Thyroid gland (tissue), 4 donors: Measurements from ENCODE around the gene BCL6.

ENCODE experiments used
- POLR2A ChIP-seq, 2 donors: fragments of 450-650 bp; IDR thresholded peaks; one replicate each; pipeline ENCODE4 v1.6.1; 2017; ENCODE audit warnings: antibody characterized with exemption in 2 of 2, mild to moderate bottlenecking in 2 of 2, moderate library complexity in 1 of 2
- TF ChIP-seq, protein P1 (sequence below), 6 experiments: fragments of 200-600 bp in 3 of 6; fragments of 450-650 bp in 3 of 6; sonication (generic) in 3 of 6; IDR thresholded peaks; one replicate each; pipeline ENCODE4 v1.5.1; 2016 to 2019; ENCODE audit warnings: antibody characterized with exemption in 6 of 6, mild to moderate bottlenecking in 2 of 6, inconsistent platforms in 1 of 6, moderate library complexity in 1 of 6

GRCh38 chr3:187693431-187693830 lies 51.8 kb downstream of the BCL6 start:
- TF ChIP-seq, protein P1, sequence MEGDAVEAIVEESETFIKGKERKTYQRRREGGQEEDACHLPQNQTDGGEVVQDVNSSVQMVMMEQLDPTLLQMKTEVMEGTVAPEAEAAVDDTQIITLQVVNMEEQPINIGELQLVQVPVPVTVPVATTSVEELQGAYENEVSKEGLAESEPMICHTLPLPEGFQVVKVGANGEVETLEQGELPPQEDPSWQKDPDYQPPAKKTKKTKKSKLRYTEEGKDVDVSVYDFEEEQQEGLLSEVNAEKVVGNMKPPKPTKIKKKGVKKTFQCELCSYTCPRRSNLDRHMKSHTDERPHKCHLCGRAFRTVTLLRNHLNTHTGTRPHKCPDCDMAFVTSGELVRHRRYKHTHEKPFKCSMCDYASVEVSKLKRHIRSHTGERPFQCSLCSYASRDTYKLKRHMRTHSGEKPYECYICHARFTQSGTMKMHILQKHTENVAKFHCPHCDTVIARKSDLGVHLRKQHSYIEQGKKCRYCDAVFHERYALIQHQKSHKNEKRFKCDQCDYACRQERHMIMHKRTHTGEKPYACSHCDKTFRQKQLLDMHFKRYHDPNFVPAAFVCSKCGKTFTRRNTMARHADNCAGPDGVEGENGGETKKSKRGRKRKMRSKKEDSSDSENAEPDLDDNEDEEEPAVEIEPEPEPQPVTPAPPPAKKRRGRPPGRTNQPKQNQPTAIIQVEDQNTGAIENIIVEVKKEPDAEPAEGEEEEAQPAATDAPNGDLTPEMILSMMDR (IDR thresholded peaks at IDR 0.05) = no peak
- TF ChIP-seq POLR2A (IDR thresholded peaks at IDR 0.05) = no peak
